H9 (cell line): ENCODE data around the gene FEZ2. TPM values are rescaled to one million over a fixed set of nuclear protein-coding genes. Genes with fewer than 3 reads are reported as not detected.

ENCODE experiments used
- DNase-seq: peaks from one replicate; pipeline ENCODE4 v3.0.0-alpha.2; 2017
- H2AFZ ChIP-seq: one replicate; pipeline ENCODE4 v1.6.1; 2013; ENCODE audit warnings: mild to moderate bottlenecking, low read length, control low read depth, moderate library complexity
- H2AK5ac ChIP-seq: 2 replicates; pipeline ENCODE4 v1.6.1; 2013; ENCODE audit warnings: low read length, control low read depth, mixed read lengths; ENCODE audit not compliant: insufficient read length
- H2BK120ac ChIP-seq: one replicate; pipeline ENCODE4 v1.6.1; 2013; ENCODE audit warnings: low read depth, mild to moderate bottlenecking, low read length, control low read depth, inconsistent platforms; ENCODE audit not compliant: poor library complexity, severe bottlenecking
- H2BK12ac ChIP-seq: 2 replicates; pipeline ENCODE4 v1.6.1; 2013; ENCODE audit warnings: low read length, control low read depth, mixed read lengths, low read depth; ENCODE audit not compliant: insufficient read length
- H2BK15ac ChIP-seq: 2 replicates; pipeline ENCODE4 v1.6.1; 2013; ENCODE audit warnings: low read depth, low read length, control low read depth
- H2BK20ac ChIP-seq: one replicate; pipeline ENCODE4 v1.6.1; 2013; ENCODE audit warnings: low read depth, mild to moderate bottlenecking, low read length, control low read depth, inconsistent platforms; ENCODE audit not compliant: poor library complexity, severe bottlenecking
- H2BK5ac ChIP-seq: 2 replicates; pipeline ENCODE4 v1.6.1; 2013; ENCODE audit warnings: low read length, control low read depth, mixed read lengths; ENCODE audit not compliant: insufficient read length
- H3K14ac ChIP-seq: 2 replicates; pipeline ENCODE4 v1.6.1; 2013; ENCODE audit warnings: low read length, control low read depth; ENCODE audit not compliant: insufficient read depth
- H3K18ac ChIP-seq: 2 replicates; pipeline ENCODE4 v1.6.1; 2013; ENCODE audit warnings: low read depth, mild to moderate bottlenecking, mixed read lengths, low read length, control low read depth; ENCODE audit not compliant: insufficient read length
- H3K23ac ChIP-seq: 2 replicates; pipeline ENCODE4 v1.6.1; 2013; ENCODE audit warnings: low read length, control low read depth, mixed read lengths, low read depth; ENCODE audit not compliant: insufficient read length
- H3K23me2 ChIP-seq: 2 replicates; pipeline ENCODE4 v1.6.1; 2013; ENCODE audit warnings: low read depth, mild to moderate bottlenecking, mixed read lengths, low read length, control low read depth; ENCODE audit not compliant: insufficient read length, poor library complexity, severe bottlenecking
- H3K27ac ChIP-seq: 2 replicates; pipeline ENCODE4 v1.5.1; 2013; ENCODE audit warnings: low read length, control low read depth, mixed read lengths, low read depth; ENCODE audit not compliant: insufficient read length
- H3K27me3 ChIP-seq: 2 replicates; pipeline ENCODE4 v1.6.1; 2013; ENCODE audit warnings: low read length, control low read depth, inconsistent platforms; ENCODE audit not compliant: insufficient read depth
- H3K4ac ChIP-seq: 2 replicates; pipeline ENCODE4 v1.6.1; 2013; ENCODE audit warnings: low read depth, mild to moderate bottlenecking, control low read depth, inconsistent platforms, low read length, moderate library complexity
- H3K4me1 ChIP-seq: 2 replicates; pipeline ENCODE4 v1.6.1; 2013; ENCODE audit warnings: low read length, control low read depth, inconsistent platforms; ENCODE audit not compliant: insufficient read depth
- H3K4me2 ChIP-seq: 2 replicates; pipeline ENCODE4 v1.6.1; 2013; ENCODE audit warnings: low read length, control low read depth, mixed read lengths; ENCODE audit not compliant: insufficient read length, insufficient read depth
- H3K56ac ChIP-seq: 2 replicates; pipeline ENCODE4 v1.6.1; 2013; ENCODE audit warnings: low read depth, mild to moderate bottlenecking, mixed read lengths, low read length, control low read depth; ENCODE audit not compliant: insufficient read length
- H3K79me1 ChIP-seq: 2 replicates; pipeline ENCODE4 v1.6.1; 2013; ENCODE audit warnings: low read depth, mild to moderate bottlenecking, moderate library complexity, low read length, control low read depth, inconsistent platforms; ENCODE audit not compliant: insufficient read depth, poor library complexity, severe bottlenecking
- H3K79me2 ChIP-seq: 2 replicates; pipeline ENCODE4 v1.6.1; 2013; ENCODE audit warnings: low read length, control low read depth, inconsistent platforms; ENCODE audit not compliant: insufficient read depth
- H3K9ac ChIP-seq: 2 replicates; pipeline ENCODE4 v1.6.1; 2013; ENCODE audit warnings: low read length, control low read depth, mixed read lengths; ENCODE audit not compliant: insufficient read length; ENCODE audit errors: extremely low read depth
- H3K9me3 ChIP-seq: one replicate; pipeline ENCODE4 v1.6.1; 2013; ENCODE audit warnings: low read depth, low read length, inconsistent platforms; ENCODE audit not compliant: control insufficient read depth
- H3T11ph ChIP-seq: one replicate; pipeline ENCODE4 v1.6.1; 2013; ENCODE audit warnings: mild to moderate bottlenecking, low read length, control low read depth, inconsistent platforms
- H4K20me1 ChIP-seq: one replicate; pipeline ENCODE4 v1.6.1; 2013; ENCODE audit not compliant: control insufficient read depth, insufficient read length, insufficient read depth
- H4K5ac ChIP-seq: 2 replicates; pipeline ENCODE4 v1.6.1; 2013; ENCODE audit warnings: low read depth, mild to moderate bottlenecking, mixed read lengths, low read length, control low read depth; ENCODE audit not compliant: insufficient read length
- H4K8ac ChIP-seq: replicated peaks from 2 replicates; pipeline ENCODE4 v1.6.1; 2013; ENCODE audit warnings: low read length, control low read depth, mixed read lengths, low read depth; ENCODE audit not compliant: insufficient read length
- H4K91ac ChIP-seq: 2 replicates; pipeline ENCODE4 v1.6.1; 2013; ENCODE audit warnings: low read depth, mild to moderate bottlenecking, moderate library complexity, mixed read lengths, low read length, control low read depth; ENCODE audit not compliant: insufficient read length
- H3K27ac Mint-ChIP-seq, 3 experiments: 2 replicates in 2 of 3; 3 replicates in 1 of 3; pipeline ENCODE4 v1.8.0; 2020 to 2021; ENCODE audit warnings: mixed read lengths in 3 of 3, mild to moderate bottlenecking in 1 of 3, moderate library complexity in 1 of 3
- H3K27me3 Mint-ChIP-seq: 2 replicates; pipeline ENCODE4 v1.8.0; 2021; ENCODE audit warnings: low read depth, mild to moderate bottlenecking, moderate library complexity, mixed read lengths
- H3K36me3 Mint-ChIP-seq, 3 experiments: 2 replicates in 2 of 3; 3 replicates in 1 of 3; pipeline ENCODE4 v1.8.0; 2020 to 2021; ENCODE audit warnings: low read depth in 3 of 3, mixed read lengths in 3 of 3; ENCODE audit not compliant: insufficient read depth in 1 of 3
- H3K4me1 Mint-ChIP-seq, 2 experiments: 2 replicates each; pipeline ENCODE4 v1.8.0; 2020; ENCODE audit warnings: mixed read lengths in 2 of 2
- H3K4me3 Mint-ChIP-seq, 2 experiments: 2 replicates in 1 of 2; 3 replicates in 1 of 2; pipeline ENCODE4 v1.8.0; 2020 to 2021; ENCODE audit warnings: mild to moderate bottlenecking in 2 of 2, mixed read lengths in 2 of 2, moderate library complexity in 1 of 2
- H3K9me3 Mint-ChIP-seq, 2 experiments: 2 replicates in 1 of 2; 3 replicates in 1 of 2; pipeline ENCODE4 v1.8.0; 2020; ENCODE audit warnings: mild to moderate bottlenecking in 2 of 2, mixed read lengths in 2 of 2, moderate library complexity in 1 of 2
- CTCF ChIP-seq: fragments of 200-600 bp; sonication (generic); conservative IDR thresholded peaks from 3 replicates; pipeline ENCODE4 v1.8.0; 2021; ENCODE audit warnings: antibody characterized with exemption, mild to moderate bottlenecking
- WGBS: extraction: QIAGEN DNeasy Blood & Tissue Kit; methylation state at CpG from one replicate; pipeline ENCODE4 v1.1.7; 2013; ENCODE audit warnings: missing lambda C conversion rate, low lambda C conversion rate, mixed read lengths; ENCODE audit not compliant: insufficient read length; ENCODE audit errors: extremely low coverage; 5-methylcytosine and 5-hydroxymethylcytosine counted together
- total RNA-seq: library from RNA; stranded (reverse); gene quantifications from 2 replicates; pipeline ENCODE4 v1.2.1, GENCODE V29; 2021

The FEZ2 gene
- total RNA-seq, 1 experiment from 2014 or later = 27.7 TPM

GRCh38 chr2:36626756-36627155 lies 28.8 kb upstream of the FEZ2 start:
- no peak overlapping the region for H3T11ph ChIP-seq
- no CpG with 5 or more reads among the region's 3 CpGs for WGBS
- H2BK15ac ChIP-seq = no peak overlapping the region
- no peak overlapping the region for H2AK5ac ChIP-seq
- H3K79me2 ChIP-seq = no peaks in the 10 kb centered on the region
- H3K4me1 ChIP-seq = no peaks in the 10 kb centered on the region
- no peaks in the 10 kb centered on the region for H3K27me3 ChIP-seq
- H4K5ac ChIP-seq = no peak overlapping the region
- H2BK12ac ChIP-seq = no peak overlapping the region
- H3K9me3 ChIP-seq = peaks cover 13% of the 10 kb centered on the region
- no peak overlapping the region for H4K91ac ChIP-seq
- H3K23ac ChIP-seq = no peak overlapping the region
- H4K8ac ChIP-seq = no peak overlapping the region
- no peak for DNase-seq
- no peak overlapping the region for H2BK5ac ChIP-seq
- peaks cover 34 to 41% of the 10 kb centered on the region in 2 experiments for H3K9me3 Mint-ChIP-seq
- no peak overlapping the region for H3K18ac ChIP-seq
- H3K4me3 Mint-ChIP-seq = no peak overlapping the region
- H4K20me1 ChIP-seq = no peaks in the 10 kb centered on the region
- H2BK120ac ChIP-seq = no peak overlapping the region
- H3K4me2 ChIP-seq = no peak overlapping the region
- no peak overlapping the region for H3K14ac ChIP-seq
- H3K4me1 Mint-ChIP-seq = peaks cover 3 to 4% of the 10 kb centered on the region in 2 experiments
- H3K27ac Mint-ChIP-seq = no peak overlapping the region
- no peak overlapping the region for H2BK20ac ChIP-seq
- no peak overlapping the region for H2AFZ ChIP-seq
- H3K23me2 ChIP-seq = no peaks in the 10 kb centered on the region
- H3K4ac ChIP-seq = no peak overlapping the region
- no peak overlapping the region for H3K27ac ChIP-seq
- no peaks in the 10 kb centered on the region for H3K79me1 ChIP-seq
- no peak overlapping the region for H3K9ac ChIP-seq
- H3K27me3 Mint-ChIP-seq = peaks cover 3% of the 10 kb centered on the region; the same call in 1 of the 2 replicates
- no peak overlapping the region for H3K56ac ChIP-seq
- H3K36me3 Mint-ChIP-seq = peaks cover 12 to 27% (median 14%) of the 10 kb centered on the region in 3 experiments
- TF ChIP-seq CTCF = no peak
